C1 segment of cervical spinal cord (tissue), 14 donors: ENCODE measurements around the gene MIPOL1.

Source experiments
- DNase-seq, 14 donors: peaks; one replicate each; lab custom pipeline; 2025; lab: John Stamatoyannopoulos, UW

Gene MIPOL1

DNA sequence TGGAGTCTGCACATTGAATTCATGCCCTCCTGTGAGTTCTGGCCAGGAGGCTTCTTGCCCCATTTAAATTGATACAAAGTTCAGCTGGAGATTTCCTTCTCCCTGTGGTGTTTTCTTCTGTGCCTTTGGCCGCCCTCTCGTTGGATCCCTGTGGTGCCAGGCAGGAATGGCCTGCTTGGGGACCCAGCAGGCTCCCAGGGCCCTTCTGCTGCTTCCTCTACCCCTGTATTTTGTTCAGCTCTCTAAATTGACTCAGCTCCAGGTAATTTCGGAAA, 200.1 kb downstream of the MIPOL1 start:
- no peak for DNase-seq

DNA sequence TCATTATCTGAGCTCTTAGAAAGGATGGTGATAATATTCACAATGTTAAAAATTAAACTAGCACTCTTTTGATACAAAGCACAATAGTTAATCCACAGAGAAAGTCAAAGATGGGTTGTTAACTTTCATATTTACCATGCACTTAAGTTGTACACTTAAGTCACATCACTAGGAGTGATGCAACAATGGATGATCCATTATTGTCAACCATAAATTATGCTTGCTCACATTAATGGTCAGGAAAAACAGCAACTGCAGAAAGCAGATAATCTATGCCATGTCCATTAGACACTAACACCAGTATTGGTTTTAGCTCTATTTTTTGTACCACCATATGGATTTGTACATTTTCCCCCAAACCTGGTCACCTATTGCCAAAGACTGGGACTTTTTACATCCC, 201.8 kb downstream of the MIPOL1 start:
- no peak for DNase-seq

DNA sequence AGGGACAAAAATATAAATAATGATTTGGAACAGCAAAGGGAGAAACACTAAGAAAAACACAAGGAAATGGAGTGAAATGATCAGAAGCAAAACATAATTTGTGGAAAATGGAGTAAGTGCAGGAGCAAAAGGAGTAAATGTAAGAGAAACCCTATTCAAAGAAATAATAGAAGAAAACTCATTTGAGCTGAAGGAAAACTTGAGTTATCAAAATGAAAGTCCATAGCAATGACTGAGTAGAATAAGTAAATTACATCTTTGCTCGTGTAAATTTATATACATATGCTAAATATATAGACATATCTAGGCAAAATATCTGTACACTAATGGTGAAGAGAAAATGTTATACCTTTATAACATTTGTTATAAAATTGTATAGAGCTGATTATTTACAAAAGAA, 203.4 kb downstream of the MIPOL1 start:
- no peak for DNase-seq

DNA sequence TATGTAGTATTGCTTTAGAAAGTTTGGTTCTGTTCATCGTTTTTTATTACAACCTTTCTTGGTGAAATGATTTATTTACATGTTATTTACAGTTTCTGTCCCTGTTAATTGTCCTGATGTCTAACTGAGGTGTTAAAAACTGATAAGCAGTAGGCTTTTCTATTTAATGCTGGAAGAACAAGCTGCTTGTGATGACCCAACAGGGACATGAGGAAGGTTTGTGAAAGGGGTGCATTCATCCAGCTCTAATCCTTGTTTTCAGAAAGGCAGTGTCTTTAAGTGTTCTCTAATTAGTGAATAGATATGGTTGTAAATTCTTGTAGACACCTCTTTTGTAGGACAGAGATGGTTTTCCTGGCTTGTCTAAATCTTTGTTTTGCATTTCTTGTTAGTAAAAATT, 205.9 kb downstream of the MIPOL1 start:
- DNase-seq: no peak

DNA sequence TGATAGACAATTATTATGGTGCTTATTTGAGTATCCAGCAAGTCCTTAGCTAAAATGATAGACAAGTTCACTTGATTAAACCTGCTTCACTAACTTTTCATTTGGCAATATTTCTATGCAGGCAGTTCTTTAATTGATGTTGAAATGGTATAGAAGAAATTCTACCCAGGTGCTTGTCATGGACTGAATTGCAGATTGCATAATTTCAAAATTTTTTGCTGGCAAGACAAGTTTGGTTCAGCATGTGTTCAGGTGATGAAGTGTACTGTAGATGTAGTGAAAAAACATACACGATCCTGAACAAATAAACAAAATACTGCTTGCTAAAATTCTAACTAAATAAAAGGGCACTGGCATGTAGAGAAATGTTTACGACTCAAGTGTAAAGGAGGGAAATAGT, 208.4 kb downstream of the MIPOL1 start:
- DNase-seq: no peak

DNA sequence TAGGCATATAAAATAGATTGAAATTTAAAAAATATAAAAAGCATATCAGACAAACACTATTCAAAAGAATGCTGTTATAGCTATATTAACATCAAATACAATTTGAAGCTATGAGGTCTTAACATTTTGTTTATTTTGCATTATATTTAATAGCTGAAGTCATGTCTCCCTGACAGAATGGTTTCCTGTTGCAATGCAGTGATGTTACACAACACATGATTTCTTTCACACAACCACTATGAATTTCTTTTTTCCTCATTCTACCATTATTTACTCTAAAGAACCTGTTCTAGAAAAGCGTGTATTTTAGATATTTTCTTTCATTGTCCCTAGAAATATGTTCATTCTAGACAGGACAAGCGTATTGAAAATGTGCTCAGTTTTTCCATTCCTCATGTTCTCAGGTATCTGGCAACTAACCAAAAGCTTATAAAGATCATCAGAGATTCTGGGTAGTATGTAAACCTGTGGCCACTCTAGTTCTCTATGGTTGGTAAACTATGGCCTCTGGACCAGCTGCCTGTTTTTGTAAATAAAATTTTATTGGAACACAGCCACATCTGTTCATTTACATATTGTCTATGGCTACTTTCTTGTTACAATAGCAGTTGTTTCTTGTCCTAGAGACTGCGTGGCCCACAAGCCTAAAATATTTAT, 213.5 kb downstream of the MIPOL1 start:
- no peak for DNase-seq

DNA sequence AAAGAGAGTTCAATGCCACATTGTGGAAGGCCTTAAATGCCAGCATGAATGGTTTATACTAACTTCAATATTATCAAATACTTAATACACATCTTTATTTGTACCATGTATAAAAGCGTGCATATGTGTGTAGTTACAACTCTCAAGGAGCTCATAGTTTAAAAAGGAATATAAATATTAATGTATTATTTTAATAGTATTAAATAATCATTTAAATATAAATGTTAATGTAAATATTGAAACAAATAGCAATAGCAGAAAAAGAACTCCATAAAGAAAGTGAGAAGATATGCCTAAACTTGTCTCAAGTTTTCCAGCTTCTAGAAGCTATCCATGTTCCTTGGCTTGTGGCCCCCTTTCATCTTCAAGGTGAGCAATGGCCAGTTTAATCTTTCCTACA, 215.3 kb downstream of the MIPOL1 start:
- no peak for DNase-seq

DNA sequence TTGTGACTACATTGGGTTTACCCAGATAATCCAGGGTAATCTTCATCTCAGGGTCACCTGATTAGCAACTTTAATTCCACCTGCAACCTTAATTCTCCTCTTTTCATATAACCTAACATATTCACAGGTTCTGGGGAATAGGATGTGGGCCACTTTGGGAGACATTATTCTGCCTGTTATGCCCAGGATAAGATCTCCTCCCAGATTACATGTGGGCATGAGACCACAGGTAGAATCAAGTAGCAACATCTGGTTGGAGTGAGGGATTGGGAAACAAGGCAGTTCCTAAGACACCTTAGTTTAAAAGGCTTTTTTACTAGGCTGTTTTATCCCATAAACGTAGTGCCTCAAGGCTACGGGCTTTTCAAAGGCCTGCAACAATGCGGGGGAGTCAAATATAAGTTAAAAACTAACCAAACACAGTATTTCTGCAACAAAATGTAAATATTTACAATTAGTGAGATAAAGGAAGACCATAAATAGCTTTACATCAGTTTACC, 215.8 kb downstream of the MIPOL1 start:
- no peak for DNase-seq

DNA sequence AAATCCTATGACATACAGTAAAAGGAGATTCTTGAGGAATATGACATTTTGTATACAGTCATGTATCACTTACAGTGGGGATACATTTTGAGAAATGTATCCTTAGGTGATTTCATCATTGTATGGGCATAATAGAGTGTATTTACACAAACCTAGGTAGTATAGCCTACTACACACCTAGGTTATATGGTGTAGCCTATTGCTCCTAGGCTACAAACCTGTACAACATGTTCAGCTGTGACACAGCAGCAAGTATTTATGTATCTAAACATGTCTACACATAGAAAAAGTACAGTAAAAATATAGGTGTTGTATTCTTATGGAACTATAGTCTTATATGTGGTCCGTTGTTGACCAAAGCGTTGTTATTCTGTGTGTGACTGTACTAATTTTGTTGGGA, 218.5 kb downstream of the MIPOL1 start:
- DNase-seq: no peak

DNA sequence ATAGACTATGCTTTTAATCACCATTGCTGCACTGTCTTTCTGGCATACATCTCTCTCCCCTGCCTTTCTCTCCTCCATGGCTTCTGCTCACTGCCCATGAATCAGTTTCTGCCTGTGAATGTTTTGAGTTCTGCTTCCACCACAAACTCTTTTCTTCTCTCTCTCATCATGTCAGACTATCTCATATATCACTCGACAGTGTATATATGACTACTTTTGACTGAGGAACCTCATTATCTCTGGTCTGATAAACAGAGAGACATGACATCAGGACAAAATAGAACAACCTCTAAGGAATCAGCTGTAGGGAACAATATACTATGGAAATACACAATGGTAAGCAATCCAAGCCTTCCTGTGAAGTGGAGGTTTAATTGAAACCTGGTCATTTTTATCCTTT, 219.4 kb downstream of the MIPOL1 start:
- no peak for DNase-seq

DNA sequence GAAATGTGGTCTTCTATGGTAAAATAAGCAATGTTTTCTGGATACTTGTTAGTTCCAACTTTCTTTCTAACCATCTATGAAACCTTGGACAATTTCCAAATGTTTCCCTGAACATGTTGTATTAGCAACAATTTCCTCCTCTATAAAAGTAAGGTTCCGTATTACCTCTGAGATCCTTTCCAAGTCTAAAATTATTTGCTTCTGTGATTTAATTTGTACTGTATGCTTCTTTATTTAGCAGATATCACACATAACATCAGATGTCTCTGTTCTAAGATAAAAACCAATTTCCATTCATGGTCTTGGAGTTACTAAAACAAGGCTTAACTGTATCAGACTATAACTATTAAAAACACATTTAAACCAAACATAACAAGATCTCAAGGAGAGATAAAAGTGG, 220.1 kb downstream of the MIPOL1 start:
- no peak for DNase-seq

DNA sequence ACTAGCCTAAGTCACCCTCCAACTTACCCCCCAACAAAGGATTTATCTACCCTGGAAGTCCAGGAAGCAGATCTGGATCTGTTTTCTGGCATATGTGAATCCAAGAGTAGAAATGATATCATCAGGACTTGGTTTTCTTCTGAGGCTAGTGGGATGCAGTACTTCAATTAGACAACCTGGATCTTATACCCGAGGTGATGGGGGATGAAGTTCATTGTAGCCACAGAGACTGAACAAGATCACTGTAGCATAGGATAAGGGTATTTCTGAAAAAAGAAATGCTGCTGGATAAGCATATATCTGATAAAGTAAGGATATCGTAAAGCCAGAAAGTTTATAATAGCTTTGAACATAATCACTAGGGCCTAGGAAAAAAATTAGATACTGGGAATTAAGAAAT, 222.9 kb downstream of the MIPOL1 start:
- DNase-seq: no peak

DNA sequence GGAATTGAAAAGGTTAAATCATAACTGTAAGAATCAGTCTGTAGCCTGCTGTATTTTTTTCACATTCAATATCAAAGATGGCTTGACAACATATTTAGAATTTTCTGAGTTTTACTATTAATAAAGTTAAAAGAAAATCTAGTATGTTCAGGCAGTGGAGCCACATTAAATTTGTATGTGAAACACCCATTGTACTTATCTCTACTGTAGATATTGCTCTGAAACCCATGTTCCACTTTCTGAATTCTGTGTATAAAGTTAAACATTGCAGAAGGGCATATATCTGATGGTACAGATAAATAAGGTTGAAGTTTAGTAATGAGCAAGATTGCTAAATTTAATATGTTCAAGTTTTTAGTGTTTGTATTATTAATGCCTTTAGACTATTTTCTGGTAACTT, 224.6 kb downstream of the MIPOL1 start:
- DNase-seq: no peak

DNA sequence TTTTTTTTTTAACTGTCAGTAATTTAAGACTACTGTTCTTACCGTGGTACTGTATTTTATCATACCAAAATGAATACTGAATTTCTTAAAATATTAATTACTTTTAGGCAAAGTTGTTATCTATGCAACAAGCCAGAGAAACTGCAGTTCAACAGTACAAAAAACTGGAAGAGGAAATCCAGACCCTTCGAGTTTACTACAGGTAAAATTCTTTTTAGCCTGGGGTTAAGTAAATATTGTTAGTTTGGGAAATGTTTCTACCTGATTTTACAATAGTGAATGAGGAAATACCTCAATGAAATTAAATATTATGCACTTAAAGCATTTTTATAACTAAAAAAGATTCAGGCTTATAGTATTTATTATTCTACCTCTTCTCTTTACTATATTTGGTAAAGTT, 225.0 kb downstream of the MIPOL1 start:
- DNase-seq: no peak

DNA sequence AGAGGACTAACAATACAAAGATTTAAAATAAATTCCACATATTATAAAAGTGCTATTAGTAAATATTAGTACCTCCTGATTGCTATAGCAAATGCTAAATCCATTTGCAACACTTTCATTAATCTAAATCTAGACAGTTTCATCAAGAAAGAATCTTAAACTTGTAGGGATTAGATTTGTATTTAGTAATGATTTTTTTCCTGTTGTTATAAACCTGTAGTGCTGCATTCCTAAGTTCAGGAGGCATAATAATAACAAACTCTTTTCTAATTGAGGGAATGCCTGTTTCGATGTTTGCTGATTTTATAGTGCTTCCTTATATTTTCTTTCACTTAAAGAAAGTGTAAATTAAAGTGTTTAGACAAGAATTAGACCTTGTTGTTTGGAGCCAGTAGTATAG, 231.2 kb downstream of the MIPOL1 start:
- DNase-seq: no peak

DNA sequence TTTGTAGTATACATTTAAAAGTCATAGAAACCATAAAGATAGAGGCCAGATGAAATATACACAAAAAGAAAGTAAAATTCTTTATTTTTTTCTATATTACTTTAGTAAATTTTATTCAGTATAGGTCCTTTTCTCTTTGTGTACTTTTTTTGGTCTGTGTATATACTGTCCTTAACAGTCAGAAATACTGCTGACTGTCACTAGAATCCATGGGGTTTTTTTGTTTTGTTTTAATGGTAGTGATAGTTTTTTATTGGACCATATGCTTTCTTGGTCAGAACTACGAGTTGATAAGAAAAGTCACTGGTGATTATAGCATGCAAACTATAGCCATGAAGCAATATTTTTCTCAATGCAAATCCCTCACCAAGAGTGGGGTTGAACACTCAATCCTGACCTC, 231.9 kb downstream of the MIPOL1 start:
- no peak for DNase-seq

DNA sequence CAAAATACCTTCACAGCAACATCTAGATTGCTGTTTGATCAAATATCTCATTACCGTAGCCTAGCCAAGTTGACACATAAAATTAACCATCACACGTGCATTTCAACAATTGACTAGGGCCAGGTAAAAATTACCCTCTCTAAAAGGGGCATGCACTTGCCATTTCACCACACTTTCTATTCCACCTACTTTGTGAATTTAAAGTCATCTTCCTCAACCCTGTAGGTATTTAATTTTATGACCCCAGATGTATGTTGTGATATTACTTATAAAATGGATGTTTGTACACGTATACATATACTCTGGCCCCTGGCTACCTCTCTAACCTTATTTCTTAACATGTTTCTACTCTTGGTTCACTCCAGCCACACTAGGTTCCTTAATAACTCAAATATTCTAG, 237.1 kb downstream of the MIPOL1 start:
- DNase-seq: no peak

DNA sequence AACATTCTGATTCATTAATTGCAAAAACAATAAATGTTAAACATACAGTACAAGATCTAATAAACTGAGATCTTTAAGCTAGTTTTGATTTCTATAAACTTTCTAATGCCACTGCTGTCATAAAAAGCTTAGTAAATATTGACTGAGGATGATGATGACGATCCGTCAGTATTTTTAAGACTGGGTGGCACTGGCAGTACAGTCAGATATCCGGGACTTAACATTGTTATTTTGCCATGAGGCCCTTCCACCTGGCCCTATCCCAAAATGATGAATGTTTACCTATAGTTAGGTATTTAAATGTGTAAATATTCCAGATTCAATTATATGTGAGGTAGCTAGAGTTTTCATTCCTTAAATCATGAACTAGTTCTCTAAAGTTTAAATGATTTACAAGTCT, 238.8 kb downstream of the MIPOL1 start:
- no peak for DNase-seq

DNA sequence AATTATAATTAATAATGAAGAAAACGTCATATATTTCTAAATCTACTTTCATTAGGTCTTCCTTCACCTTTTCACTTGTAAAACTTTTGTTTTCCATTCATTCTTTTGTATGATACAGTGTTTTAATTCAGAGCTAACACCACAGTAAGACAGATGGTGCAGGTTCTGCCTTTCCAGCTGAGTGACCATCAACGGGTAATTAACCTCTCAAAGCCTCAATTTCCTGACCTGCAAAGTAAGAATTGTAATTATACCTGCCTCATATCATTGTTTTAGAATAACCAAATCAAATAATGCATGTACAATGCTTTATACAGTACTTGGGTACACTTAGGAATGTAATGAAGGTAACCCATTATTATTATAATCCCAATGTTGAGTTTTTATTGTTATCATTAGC, 239.8 kb downstream of the MIPOL1 start:
- DNase-seq: no peak

DNA sequence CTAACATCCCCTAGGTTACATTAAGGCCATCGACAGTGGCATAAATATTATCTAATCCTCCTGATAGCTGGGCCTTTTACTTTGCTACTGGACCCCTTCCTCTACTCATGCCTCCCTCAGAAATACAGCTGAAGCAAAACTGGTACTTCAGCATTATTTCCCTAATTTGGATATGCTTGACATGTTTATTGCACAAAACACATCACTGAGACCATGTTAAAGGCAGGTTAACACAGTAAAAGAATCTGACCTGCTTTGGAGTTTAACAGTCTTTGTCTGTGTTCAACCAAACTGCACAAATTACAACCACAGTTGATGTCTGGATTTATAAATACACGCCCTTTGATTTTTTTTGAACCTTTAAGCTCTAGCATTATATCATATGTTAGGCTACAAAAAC, 240.7 kb downstream of the MIPOL1 start:
- no peak for DNase-seq

DNA sequence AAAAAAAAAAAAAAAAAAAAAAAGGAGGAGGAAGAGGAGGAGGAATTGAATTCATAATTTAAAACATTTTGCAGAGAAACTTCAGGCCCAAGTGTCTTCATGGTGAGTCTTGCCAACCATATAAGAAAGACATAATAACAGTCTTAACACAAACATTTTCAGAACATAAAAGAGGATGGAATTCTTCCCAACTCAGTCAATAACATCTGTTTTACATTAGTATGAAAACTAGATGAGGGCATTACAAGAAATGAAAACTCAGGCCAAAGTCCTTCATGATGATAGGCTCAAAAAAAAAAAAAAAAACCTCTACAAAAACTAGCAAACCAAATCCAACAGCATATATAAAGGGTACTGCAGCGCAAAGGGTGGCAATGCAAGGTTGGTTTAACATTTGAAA, 245.7 kb downstream of the MIPOL1 start:
- no peak for DNase-seq

DNA sequence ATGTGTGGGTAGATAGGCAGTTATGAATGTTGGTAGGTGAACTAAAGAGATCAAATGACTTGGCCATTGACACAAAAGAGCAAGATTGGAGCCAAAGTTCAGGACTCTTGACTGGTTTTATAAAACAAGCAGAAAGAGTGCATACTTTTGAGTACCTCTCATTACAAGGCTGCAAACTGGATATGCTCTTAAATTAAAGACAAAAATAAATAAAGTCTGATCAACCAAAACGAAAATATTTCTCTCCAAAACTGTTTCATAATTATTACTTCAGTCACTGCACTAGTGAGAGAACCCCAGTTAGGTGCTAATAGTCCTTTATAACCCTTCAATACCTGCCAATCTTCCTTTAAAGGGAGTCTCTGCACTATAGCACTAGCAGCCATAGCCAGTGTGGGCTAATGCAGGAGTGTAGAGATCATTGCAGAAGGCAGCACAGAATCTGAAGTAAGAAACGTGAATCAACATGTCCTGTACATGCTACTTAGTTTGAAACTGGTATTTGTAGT, 250.2 kb downstream of the MIPOL1 start:
- no peak for DNase-seq

DNA sequence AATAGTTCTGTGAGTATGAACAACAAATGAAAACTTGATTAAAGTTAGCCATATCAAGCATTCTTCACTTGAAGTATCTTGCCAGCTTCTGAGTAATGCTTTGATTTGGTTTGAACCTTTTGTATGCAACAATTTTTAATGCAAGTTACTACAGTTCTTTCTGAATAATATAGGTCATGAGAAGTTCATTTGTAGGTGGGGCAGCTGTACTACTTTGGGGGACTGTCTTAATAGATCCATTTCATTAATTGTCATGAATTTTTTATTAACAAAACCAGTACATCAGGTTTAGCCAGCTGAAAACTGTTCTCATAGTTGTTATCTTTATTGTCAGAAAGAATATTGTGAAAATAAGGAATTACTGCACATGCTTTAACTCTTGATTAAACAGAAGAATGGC, 254.6 kb downstream of the MIPOL1 start:
- DNase-seq: no peak

DNA sequence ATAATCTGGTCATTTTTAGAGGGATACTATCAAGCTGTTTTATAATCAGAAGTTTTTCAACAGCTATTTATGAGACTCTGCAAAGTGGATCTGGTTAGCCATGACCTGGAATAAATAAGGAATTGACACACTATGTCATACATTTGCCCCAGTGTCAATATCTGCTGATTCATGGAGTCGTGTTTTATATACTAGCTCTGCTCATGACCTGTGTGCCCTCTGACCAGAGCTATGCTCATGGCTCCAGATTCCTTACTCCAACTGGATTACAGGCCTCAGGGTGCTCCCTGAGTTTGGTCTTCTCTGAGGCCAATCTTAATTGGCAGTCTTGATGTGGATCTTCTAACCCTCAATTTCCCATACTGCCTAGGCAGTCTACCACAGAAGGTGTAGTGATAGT, 256.2 kb downstream of the MIPOL1 start:
- DNase-seq: no peak
